ENCODE results near the gene TBC1D1. TPM values are rescaled to one million over a fixed set of nuclear protein-coding genes. Genes with fewer than 3 reads are reported as not detected.

Gene TBC1D1
- total and polyA plus RNA-seq, 8 donors = 16.2 to 41.0 (median 24.6) TPM

DNA sequence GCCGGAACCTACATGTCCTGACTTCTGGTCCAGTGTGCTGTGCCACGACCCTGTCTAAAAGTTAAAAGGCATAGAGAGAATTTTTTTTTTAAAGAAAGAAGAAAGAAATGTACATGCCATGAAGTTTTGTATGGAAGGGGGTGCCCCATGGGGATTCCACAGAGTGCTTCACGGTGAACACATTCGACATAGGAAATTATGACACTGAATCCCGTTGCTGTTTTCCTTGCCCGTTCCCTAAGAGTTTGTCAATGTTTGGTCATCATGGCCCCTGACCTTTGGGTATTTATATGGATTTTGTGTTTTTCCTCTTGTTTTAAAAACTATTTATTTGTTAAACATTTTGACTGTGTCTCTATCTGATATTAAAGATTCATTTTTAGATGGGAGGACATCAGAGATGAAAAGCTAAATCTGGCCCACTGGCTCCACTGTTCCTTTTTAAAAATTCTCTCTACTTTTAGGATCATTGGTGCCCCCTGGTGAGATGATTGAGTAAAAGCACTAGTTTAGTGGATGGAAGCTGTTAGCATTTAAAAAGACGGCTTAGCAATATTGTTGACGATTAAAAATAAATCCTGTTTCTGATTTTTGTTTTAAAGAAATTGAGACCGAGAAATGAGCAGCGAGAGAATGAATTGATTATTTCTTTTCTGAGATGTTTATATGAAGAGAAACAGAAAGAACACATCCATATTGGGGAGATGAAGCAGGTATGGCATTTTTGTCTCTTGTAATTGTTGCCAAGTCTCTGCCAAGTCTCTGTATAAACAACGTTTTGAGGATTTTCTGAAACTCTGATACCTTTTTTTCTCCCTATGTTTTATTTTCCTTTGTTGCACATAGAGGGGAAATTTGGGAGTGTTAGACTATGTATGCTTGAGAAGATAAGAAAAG is 144.3 kb downstream of the TBC1D1 start:
- Histone ChIP-seq H3K4me1 (no peaks in the 10 kb centered on the region), H3K4me3 (no peak overlapping the region), H3K9me3 (no peaks in the 10 kb centered on the region), H3K27ac (no peak overlapping the region), H3K36me3 (peaks cover 0 to 3% (median 0%) of the 10 kb centered on the region in 3 donors), H3K27me3 (no peaks in the 10 kb centered on the region)
- intact Hi-C loops (cut with DNase I) = loop anchor here in 1 of 3 donors (5.0 kb wide), 1 partner anchor 228 kb away; no protein-coding TSS in a partner anchor
- ATAC-seq (peak in 3 of 4 donors; percentile 76 to 84 (median 82)), FAIRE-seq (peak; percentile 96), DNase-seq (peak in 1 of 6 donors; percentile 40)
- TF ChIP-seq, protein P1, sequence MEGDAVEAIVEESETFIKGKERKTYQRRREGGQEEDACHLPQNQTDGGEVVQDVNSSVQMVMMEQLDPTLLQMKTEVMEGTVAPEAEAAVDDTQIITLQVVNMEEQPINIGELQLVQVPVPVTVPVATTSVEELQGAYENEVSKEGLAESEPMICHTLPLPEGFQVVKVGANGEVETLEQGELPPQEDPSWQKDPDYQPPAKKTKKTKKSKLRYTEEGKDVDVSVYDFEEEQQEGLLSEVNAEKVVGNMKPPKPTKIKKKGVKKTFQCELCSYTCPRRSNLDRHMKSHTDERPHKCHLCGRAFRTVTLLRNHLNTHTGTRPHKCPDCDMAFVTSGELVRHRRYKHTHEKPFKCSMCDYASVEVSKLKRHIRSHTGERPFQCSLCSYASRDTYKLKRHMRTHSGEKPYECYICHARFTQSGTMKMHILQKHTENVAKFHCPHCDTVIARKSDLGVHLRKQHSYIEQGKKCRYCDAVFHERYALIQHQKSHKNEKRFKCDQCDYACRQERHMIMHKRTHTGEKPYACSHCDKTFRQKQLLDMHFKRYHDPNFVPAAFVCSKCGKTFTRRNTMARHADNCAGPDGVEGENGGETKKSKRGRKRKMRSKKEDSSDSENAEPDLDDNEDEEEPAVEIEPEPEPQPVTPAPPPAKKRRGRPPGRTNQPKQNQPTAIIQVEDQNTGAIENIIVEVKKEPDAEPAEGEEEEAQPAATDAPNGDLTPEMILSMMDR (IDR thresholded peaks at IDR 0.05) = peak; percentile 25 to 39 (median 31)
- WGBS, 2 donors = 61 to 62% methylated on average over 11 of the region's 11 CpGs

DNA sequence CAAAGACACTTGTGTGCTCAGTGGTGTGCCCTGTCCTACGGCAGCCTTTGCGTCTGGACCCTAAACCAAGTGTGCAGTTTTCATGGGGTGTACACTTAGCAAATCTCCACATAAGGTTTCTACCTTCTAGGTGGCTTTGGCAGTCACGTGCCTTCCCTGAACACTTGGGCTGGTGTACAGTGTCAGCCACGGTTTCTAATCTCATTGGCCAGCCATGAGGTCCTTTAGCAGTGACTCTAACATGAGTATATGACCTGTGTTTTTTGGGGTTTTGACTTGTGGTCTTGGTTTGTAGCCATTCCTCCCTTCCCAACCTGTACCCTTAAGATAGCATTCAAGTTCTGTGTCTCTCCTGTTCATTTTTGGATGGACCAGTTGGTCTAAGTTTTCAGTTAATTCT is 145.7 kb downstream of the TBC1D1 start:
- ATAC-seq (no peak), FAIRE-seq (no peak), DNase-seq (no peak)
- no peaks in the 10 kb centered on the region for H3K4me1 ChIP-seq
- no peaks in the 10 kb centered on the region for H3K27me3 ChIP-seq
- no peaks in the 10 kb centered on the region for H3K9me3 ChIP-seq
- WGBS, 2 donors = 91% methylated on average over 4 of the region's 4 CpGs
- intact Hi-C loops (cut with DNase I) = no loop called here
- H3K4me3 ChIP-seq = no peak overlapping the region
- no peak overlapping the region for H3K27ac ChIP-seq
- TF ChIP-seq, protein P1 (IDR thresholded peaks at IDR 0.05) = no peak
- no peaks in the 10 kb centered on the region for H3K36me3 ChIP-seq

DNA sequence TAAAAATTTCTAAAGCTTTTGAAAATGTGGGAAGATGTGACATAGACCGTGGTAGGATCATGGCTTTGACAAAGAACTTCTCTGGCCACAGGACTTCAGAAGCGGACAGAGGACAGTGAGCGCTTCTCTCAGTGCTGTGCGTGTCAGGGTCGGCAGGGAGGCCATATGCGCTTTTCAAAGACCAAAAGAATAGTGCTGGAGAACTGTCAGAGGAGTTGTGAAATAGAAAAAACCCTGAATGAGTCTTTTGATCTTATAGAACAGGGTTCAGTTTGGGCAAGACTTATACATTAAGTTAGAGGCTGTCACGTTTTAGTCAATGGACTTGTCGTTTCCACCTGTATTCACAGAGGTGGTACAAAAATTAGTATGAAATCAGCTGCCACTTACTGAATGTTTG is 146.7 kb downstream of the TBC1D1 start:
- FAIRE-seq = no peak
- Histone ChIP-seq H3K4me3 (no peak overlapping the region), H3K4me1 (no peaks in the 10 kb centered on the region), H3K27ac (no peak overlapping the region), H3K9me3 (no peaks in the 10 kb centered on the region), H3K36me3 (no peaks in the 10 kb centered on the region), H3K27me3 (no peaks in the 10 kb centered on the region)
- intact Hi-C loops (cut with DNase I) = no loop called here
- WGBS, 2 donors = 89 to 93% methylated on average over 8 of the region's 8 CpGs
- no peak for ATAC-seq
- TF ChIP-seq, protein P1 (IDR thresholded peaks at IDR 0.05) = no peak
- DNase-seq = no peak

DNA sequence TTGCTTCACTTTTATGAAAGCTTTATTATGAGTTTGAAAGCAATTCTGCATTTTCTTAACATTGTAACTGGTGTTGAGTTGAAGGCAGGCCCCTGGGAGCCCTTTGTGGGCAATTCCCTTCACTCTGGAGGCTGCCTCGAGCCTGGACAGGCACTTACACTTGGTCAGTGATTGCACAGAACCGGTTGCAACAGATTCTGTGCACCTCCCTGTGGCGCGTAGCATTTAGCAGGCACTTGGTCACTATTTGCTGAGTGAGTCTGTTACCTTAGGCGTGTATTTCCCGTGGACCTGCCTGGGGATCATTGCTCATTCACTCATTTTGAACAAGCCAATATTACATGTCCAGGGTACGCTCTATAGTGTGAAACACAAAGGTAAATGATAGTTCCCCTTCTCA is 149.7 kb downstream of the TBC1D1 start:
- Histone ChIP-seq H3K36me3 (peaks cover 0 to 1% (median 0%) of the 10 kb centered on the region in 3 donors), H3K4me1 (no peaks in the 10 kb centered on the region), H3K27ac (no peak overlapping the region), H3K27me3 (no peaks in the 10 kb centered on the region), H3K4me3 (no peak overlapping the region), H3K9me3 (no peaks in the 10 kb centered on the region)
- intact Hi-C loops (cut with DNase I) = no loop called here
- FAIRE-seq (no peak), ATAC-seq (peak in 2 of 4 donors; percentile 60 to 69), DNase-seq (no peak)
- WGBS, 2 donors = 81 to 84% methylated on average over 7 of the region's 7 CpGs
- TF ChIP-seq, protein P1 (IDR thresholded peaks at IDR 0.05) = no peak

DNA sequence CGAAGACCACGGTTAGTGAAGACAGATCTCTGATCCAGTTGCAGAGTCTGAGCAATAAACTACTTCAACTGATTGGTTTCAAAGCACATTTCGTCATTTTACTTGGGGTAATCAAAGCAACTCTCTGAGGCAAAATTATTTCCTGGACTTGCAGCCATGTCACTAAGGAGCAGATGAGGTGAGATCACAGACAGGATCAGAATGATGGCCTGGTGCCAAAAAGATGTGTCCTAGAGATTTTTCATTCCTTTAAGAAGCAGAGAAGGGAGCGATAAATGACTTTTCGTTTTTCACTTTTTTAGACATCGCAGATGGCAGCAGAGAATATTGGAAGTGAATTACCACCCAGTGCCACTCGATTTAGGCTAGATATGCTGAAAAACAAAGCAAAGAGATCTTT is 153.2 kb downstream of the TBC1D1 start:
- WGBS, 2 donors = 90 to 91% methylated on average over 7 of the region's 7 CpGs
- no peak overlapping the region for H3K4me3 ChIP-seq
- no peaks in the 10 kb centered on the region for H3K9me3 ChIP-seq
- H3K27me3 ChIP-seq = no peaks in the 10 kb centered on the region
- intact Hi-C loops (cut with DNase I) = no loop called here
- no peak for FAIRE-seq
- peaks cover 0 to 8% (median 0%) of the 10 kb centered on the region in 3 donors for H3K36me3 ChIP-seq
- H3K4me1 ChIP-seq = peaks cover 0 to 3% (median 0%) of the 10 kb centered on the region in 3 donors
- DNase-seq = no peak
- TF ChIP-seq, protein P1 (IDR thresholded peaks at IDR 0.05) = no peak
- no peak overlapping the region for H3K27ac ChIP-seq
- ATAC-seq = no peak

Measured in pancreas (tissue), 10 donors.